RKO (cell line): ENCODE data around the gene STAT5B.
A peak's percentile ranks its signal among the peaks of the same experiment; 100 is the strongest.
"Not testable (repeated sequence)": the region's sequence is repeated elsewhere in the genome, so short reads cannot be mapped to it uniquely, and the experiment has no call there.

ENCODE experiments used
- DNase-seq: peaks from one replicate; pipeline ENCODE4 v3.0.0-alpha.2; 2016; ENCODE audit warnings: low spot score

The STAT5B gene

DNA sequence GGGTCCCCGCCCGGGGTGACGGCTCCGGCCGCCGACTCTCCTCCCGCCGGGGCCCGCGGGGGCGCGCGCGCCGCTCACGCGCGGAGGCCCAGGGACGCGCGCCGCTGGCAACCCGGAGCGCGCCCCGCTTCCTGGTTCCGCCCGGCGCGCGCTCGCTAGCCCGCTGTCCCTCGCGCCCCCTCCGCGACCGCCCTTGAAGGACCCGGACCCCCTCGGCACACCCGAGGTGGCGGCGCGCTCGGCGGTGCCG lies at the start of gene STAT5B:
Gene STAT5B (minus strand): TSS at position 33 of the 250 bp plus-strand sequence. CDS start 44,264 bp downstream, outside the sequence.
- peak; percentile 77 for DNase-seq

DNA sequence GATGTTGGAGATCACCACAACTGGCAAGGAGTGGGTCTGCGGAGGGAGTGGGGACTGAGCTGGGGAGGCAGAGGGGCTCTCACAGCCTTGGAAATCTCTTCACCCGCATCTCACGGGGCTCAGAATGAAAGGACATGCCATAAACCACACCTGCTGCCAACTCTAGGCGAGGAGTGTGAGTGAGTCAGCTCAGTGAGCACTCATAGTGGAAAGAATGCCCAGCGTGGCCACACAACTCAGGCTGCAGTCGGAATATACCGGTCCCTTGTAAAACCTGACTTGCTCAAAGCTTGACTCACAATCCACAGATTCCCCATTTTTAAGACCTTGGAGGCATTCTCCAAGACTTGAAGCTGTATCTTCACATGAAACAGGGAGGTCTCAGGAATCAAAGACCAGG lies 48.8 kb upstream of the STAT5B start:
- DNase-seq, result peak; percentile 85

DNA sequence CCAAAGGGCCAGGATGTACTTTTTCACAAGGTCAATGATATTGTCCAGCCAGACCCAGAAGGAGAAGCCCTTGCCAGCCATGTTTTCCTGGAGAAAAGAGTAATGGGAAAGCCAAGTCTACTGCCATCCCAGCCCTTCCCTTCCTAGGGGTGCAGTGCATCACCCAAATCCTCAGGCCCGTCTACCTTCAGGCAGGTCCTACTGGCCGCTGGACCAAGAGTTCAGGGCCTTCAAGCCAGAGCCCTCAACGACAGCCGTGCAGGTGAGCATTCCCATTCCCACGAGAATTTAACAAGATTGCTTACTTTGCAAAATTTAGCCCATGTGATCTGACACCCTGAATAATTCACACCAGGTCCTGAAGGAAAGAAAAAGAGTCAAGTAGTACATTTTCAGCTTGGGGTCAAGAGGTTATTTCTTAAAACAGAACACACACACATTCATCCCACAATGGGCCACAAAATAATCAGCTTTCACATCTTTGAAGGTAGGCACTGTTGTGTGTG lies 47.1 kb upstream of the STAT5B start:
- DNase-seq, result no peak

DNA sequence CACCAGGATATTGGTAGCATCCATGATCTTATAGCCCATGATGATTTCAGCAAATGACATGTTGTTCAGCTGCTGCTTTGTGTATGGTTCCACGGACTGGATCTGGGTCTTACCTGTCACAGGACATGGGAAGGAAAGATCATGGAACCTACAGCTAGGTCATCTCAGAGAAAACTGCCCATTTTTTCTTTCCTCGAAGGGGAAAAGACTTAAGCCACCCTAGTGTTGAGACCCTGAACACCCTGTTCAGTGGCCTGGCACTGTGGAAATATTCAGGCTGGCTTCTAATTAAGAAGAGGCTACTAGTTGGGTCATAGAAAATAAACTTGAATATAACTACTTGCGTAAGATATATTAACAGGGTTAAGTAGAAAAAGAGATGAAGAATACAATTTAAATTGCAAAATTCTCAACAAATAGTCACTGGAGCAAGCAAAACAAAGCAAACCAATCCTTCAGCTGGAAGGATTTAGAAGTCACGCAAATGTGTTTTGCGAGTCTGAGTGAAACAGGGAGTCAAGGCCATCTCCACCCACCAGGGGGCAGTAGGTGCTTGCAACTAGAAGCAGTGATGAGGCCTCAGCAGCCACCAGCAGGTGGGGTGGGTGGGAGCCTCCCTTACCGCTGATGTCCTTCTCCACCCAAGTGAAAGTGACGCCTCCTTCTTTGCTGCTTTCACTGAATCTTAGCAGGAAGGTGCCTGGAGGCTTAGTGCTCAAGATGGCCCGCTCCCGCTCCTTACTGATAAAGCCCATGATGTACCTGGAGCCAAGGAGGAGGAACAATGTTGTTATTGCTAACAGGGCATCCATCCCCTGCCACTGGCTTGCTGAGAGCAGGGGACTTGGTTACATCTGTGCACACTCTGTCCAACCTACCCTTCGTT lies 46.4 kb upstream of the STAT5B start:
- DNase-seq, result peak; percentile 91

DNA sequence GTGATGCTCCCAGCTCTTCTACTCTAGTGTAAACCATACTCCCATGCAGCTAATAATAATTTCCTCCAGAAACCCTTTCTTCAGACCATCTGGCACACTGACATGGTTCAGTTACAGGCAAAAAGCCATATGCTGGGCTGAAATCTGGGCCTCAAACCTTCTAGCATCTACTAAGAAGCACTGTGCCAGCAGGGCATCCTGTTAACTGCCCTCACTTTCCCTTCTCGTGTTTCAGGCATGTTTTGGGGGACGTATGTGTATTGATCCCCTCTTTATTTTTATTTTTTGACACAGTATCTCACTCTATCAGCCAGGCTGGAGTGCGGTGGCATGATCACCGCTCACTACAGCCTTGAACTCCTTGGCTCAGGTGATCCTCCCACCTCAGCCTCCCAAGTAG lies 45.4 kb upstream of the STAT5B start:
- no peak for DNase-seq

DNA sequence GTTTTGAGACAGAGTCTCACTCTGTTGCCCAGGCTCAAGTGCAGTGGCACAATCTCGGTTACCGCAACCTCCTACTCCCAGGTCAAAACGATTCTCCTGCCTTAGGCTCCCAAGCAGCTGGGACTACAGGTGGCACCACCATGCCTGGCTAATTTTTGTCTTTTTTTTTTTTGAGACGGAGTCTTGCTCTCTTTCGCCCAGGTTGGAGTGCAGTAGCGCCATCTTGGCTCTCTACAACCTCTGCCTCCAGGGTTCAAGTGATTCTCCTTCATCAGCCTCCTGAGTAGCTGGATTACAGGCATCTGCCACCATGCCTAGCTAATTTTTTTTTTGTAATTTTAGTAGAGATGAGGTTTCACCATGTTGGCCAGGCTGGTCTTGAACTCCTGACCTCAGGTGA lies 41.8 kb upstream of the STAT5B start:
- not testable (repeated sequence) for DNase-seq

DNA sequence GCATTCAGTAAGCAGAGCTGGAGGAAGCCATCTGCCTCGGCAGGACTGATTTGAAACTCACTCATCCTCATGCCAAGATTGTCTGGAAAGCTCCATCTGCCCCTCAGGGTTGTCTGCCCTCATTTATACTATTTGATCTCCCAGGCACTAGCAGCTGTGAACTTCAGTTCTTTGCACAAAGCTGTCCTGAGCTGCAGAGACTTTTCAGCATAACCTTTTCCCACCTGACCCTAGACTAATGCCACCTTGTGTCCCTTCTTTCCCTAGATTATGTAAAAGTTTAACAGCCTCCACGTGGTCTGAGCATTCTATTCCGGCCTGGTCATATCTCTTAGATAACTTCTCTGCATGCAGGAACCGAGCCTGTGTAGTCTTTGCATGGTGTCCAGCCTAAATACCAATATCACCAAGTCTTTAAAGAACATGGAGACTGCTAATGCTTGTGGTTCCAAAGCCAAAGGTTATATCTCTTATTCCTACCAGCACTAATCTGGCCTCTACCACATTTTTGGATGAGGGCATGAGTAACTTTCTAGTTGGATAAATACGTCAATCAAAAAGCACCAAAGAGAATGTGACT lies 41.2 kb upstream of the STAT5B start:
- no peak for DNase-seq

DNA sequence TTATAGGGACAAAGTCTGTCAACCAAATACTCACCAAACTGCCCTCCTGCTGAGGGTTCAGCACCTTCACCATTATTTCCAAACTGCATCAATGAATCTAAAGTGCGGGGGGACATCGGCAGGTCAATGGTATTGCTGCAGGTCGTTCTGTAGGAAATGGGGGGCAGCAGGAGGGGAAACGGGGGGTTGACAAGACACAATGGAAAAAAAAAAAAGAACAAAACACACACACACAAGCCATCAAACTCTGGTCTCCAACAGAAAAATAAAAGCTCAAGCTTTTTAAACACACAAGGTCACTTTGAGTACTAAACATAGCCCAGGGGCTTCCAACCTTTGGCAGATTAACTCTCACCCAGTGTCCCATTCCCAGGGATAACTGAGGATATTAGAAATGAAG lies 40.6 kb upstream of the STAT5B start:
- no peak for DNase-seq

DNA sequence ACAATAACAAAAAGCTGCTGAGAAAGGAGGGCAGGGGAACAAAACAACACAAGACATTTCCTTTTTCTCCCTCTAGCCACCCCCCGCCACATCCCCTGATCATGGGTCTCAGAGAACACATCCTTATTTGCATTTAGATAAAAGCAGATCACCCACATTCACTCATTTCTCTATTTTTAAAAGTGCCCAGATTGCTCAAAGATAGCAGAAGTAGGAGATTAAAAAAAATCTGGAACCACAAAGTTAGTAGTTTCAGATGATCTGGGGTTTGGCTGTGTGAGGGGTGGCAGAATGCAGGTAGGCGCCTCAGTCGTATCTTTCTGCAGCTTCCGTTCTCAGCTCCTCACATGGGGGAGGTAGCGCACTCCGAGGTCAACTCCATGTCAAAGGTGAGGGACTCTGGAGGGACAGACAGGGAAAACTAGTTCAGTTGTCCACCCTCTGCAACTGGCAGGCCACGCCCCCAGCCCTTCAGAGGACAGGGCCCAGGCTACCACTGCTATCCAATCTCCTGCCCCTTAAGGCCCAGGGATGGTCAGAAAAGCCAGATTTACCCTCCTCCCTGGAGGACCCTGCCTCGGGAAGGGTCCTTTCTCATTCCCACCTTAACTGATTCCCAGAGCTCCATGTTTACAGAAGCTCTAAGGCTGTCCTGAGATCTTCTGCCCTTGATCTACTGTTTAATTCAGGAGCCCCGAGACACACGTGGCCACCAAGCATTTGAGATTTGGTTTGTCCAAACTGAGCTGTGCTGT lies 39.4 kb upstream of the STAT5B start:
- no peak for DNase-seq

DNA sequence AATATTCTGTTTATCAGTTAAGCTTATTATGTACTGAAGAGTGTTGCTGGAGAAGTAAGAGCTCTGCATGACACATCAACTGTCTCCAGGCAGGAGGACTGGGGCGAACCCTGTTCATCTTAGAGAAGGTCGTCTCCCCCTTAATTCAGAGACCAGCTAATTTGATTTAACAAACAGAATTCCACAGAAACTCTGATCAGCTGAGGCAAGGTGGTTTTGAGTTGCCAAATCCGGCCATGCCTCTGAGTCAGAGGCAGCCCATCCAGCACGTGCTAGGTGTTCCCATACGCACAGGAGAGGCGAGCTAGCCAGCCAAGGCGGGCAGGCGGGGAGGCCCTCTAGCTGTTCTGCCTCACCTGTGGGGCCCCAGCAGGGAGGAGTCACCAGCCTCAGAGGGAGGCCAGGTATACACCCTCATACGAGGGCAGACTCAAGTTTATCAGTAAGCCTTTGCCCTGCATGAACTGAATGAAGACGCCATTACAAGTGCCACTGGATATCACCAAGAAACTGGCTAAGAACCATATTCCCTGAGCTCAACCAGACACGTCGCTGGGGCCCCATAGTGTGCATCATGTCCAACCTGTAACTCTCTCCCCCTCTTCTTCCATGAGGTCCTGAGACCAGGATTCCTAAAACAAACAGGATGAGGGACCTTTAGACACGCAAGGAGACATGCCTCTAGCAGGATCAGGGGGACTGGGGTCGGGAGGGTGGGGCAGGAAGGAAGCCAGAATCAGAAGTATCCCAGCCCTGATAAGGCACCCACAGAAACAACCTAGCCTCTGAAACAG lies 37.8 kb upstream of the STAT5B start:
- no peak for DNase-seq

DNA sequence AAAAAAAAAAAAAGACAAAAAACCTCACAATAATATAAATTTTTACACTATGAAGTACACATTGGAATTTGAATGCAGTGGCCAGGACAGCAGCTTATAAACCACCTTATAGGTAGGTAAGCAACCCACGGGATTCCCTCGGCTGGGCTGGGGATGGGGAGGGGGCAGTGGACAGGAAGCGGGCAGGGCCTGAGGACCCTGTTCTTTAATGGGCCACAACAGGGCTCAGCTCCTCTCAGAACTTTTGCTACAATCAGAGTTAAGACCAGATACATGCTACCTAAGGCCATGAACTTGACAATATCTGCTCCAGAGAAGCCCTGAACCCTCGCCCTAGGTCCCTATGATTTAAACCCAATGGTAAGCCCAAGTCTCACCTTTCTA lies 37.2 kb upstream of the STAT5B start:
- DNase-seq, result no peak

DNA sequence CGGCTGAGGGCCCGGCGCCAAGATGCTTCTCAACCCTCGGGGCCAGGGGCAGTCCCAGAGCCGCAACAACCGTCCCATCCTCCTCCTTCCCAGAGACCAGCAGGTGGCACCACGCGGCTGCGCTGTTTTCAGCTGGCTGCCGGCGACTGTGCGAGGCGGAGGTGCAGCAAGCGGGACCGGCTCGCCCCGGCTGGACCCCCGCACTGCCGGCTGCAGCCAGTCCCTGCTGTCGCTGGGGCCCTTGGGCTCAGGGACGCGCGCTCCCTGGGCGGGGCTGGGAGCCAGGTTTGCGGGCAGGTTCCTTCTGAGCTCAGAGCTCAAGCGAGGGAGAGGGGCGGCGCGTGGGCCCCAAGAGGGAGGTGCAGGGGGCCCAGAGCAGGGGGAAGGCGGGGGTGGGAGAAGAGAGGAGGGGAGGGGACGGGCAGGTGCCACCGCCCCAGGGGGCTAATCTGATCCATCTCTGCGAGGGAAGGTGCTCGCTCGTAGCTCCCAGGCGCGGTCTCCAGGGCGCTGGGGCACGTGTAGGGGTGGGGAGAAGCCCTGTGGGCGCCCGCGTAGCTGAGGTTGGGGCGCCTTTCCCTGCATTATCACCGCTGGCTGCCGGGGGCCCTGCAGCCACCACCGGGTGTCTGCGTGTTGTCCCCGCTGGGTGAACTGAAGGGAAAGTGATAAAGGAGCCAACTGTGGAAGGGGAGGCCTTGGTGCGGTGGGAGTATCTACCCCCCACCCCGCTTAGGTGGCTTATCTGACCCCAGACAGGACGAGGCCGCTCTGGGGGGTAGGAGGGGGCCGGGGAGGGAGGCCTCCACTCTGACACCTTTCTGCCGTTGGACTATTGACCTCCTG lies 36.3 kb upstream of the STAT5B start:
- DNase-seq, result no peak

DNA sequence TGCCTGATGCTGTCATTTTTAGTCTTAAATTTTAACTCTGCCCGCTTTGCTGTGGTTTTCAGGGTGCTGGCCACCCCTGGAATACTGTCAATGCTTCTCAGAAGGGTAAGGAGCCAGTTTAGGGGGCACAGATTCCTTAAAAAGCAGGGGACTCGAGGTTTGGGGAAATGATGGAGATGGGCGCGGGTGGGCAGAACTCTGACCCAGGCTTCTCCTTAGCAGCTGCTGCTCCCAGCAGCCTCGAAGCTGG lies 35.8 kb upstream of the STAT5B start:
- DNase-seq, result no peak

DNA sequence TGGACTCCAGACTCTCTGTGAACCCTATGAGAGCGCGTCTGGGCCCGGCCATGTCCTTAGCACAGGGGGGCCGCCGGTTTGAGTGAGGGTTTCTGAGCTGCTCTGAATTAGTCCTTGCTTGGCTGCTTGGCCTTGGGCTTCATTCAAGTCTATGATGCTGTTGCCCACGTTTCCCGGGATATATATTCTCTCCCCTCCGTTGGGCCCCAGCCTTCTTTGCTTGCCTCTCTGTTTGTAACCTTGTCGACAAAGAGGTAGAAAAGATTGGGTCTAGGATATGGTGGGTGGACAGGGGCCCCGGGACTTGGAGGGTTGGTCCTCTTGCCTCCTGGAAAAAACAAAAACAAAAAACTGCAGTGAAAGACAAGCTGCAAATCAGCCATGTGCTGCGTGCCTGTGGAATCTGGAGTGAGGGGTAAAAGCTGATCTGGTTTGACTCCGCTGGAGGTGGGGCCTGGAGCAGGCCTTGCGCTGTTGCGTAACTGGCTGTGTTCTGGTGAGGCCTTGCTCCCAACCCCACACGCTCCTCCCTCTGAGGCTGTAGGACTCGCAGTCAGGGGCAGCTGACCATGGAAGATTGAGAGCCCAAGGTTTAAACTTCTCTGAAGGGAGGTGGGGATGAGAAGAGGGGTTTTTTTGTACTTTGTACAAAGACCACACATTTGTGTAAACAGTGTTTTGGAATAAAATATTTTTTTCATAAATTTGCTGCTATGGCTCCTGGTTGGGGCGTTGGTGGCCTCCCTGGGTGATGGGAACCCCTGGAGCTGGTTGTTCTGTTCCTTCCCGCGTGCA lies 35.2 kb upstream of the STAT5B start:
- no peak for DNase-seq

DNA sequence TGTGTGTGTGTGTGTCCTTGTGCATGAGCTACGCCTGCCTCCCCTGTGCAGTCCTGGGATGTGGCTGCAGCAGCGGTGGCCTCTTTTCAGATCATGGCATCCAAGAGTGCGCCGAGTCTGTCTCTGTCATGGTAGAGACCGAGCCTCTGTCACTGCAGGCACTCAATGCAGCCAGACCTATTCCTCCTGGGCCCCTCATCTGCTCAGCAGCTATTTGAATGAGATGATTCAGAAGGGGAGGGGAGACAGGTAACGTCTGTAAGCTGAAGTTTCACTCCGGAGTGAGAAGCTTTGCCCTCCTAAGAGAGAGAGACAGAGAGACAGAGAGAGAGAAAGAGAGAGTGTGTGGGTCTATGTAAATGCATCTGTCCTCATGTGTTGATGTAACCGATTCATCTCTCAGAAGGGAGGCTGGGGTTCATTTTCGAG lies 34.6 kb upstream of the STAT5B start:
- DNase-seq, result no peak

DNA sequence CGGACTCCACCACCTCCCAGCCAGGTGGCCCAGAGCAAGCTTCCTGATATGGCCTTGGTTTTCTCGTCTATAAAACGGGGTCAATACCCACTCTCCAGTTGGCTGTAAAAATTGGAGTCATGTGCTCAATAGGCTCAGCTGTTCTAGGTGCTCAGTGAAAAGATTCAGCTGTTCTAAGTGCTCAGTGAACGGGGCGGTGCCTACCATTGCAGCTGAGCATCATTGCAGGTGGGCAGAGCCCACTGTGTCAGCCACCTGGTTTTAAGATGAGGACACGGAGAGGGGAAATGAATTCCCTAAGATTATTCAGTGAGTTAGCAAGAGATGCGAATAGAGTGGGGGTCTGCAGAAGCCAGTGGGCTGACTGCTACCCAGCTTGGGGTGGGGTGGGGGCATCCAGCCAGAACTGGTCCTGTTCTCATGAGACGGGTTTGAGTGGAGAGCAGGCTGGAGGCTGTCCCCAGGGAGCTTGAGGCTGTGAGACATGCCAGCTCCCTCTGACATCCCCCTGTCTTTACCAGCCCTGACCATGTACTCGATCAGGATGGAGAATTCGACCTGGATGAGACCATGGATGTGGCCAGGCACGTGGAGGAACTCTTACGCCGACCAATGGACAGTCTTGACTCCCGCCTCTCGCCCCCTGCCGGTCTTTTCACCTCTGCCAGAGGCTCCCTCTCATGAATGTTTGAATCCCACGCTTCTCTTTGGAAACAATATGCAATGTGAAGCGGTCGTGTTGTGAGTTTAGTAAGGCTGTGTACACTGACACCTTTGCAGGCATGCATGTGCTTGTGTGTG lies 34.0 kb upstream of the STAT5B start:
- DNase-seq, result no peak

DNA sequence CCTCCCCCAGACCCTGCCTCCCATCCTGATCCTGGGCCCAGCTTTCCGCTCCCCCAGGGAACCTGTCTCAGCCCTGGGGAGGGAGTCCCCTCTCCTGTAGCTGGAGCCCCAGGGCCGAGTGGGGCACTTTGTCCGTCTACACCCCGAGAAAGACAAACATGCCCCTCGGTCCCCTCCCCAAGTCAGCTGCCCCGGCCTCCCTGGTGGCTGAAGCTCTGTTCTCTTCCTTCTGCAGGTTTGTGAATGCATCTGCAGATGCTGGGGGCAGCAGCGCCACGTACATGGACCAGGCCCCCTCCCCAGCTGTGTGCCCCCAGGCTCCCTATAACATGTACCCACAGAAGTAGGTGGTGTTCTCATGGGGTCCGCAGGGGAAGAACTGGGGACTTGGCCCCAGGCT lies 33.0 kb upstream of the STAT5B start:
- no peak for DNase-seq

DNA sequence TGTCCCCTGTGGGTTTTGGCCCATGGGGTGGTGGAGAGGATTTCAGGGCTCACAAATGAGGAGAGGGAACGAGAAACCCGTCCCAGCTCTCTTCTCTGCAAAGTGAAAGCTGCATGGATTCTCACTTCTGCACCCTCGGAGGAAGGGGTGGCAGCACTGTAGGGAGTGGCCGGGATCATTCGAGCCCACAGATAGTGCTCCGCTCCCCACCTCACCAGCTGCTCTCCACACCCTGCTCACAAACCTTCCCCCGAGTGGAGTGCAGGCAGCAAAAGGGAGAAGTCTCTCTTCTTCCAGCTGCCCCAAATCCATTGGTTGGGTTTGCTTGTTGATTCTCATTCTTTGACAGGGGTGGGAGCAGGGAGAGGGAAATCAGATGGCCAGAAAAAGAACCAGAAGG lies 32.3 kb upstream of the STAT5B start:
- DNase-seq, result no peak

DNA sequence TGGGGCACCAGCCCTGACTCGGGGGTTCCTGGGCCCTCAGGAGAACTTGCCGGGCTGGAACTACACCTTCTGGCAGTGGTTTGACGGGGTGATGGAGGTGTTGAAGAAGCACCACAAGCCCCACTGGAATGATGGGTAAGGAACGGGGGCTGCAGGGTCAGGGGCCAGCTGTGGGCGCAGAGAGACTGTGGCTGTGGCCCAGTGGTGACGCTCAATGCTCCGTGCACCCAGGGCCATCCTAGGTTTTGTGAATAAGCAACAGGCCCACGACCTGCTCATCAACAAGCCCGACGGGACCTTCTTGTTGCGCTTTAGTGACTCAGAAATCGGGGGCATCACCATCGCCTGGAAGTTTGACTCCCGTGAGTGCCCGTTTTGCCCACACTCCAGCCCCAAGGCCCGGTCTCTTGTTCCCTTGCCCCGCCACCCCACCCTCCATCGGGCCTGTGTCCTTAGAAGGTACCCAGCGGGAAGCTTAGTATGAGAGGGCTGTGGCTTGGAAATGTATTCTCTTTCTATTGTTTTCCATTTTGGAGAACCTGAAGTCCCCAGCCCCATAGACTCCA lies 31.3 kb upstream of the STAT5B start:
- no peak for DNase-seq

DNA sequence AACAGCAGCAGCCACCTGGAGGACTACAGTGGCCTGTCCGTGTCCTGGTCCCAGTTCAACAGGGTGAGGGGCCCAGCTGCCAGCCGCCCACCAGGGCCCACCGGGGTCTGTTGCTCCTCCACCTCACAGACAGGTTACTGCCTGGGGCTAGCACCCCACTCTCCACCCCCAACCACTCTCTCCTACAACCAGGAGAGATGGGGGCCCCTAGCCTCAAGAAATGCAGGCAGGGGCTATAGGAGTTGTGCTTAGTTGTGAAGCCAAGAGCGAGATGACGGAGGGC lies 30.1 kb upstream of the STAT5B start:
- no peak for DNase-seq
